Colonic mucosa (tissue), 4 donors: ENCODE results near the gene TMEM144. TPM values are rescaled to one million over a fixed set of nuclear protein-coding genes. Genes with fewer than 3 reads are reported as not detected.
"Not testable (repeated sequence)": the region's sequence is repeated elsewhere in the genome, so short reads cannot be mapped to it uniquely, and the experiment has no call there.

ENCODE experiments used
- DNase-seq: peaks from one replicate; pipeline ENCODE4 v3.0.0-alpha.2; 2020
- H3K27ac ChIP-seq: fragments of 200-600 bp; one replicate; pipeline ENCODE4 v1.8.0; 2021
- H3K27me3 ChIP-seq: fragments of 200-600 bp; one replicate; pipeline ENCODE4 v1.8.0; 2021
- H3K36me3 ChIP-seq: fragments of 200-600 bp; one replicate; pipeline ENCODE4 v1.8.0; 2021
- H3K4me1 ChIP-seq: fragments of 200-600 bp; one replicate; pipeline ENCODE4 v1.8.0; 2021; ENCODE audit warnings: mild to moderate bottlenecking
- H3K4me3 ChIP-seq: fragments of 200-600 bp; one replicate; pipeline ENCODE4 v1.8.0; 2021
- H3K9ac ChIP-seq, 2 donors: one replicate each; pipeline ENCODE4 v1.7.0; 2013; ENCODE audit warnings: control low read depth in 2 of 2, low read depth in 2 of 2, low read length in 2 of 2
- H3K9me3 ChIP-seq: fragments of 200-600 bp; one replicate; pipeline ENCODE4 v1.8.0; 2021
- intact Hi-C: fragments of 100-400 bp; cut with DNase I; formaldehyde crosslinking; loops from one replicate; pipeline ENCODE4 v1.14.1; 2022
- total RNA-seq, 2 donors: library from RNA; stranded (reverse); fragmentation: NEBNext Ultra II Directional in 1 of 2; extraction: Animal tissue kit (Norgen Biotek cat#: 25700) in 1 of 2; gene quantifications; one replicate each; pipeline ENCODE4 v1.2.1, GENCODE V29; 2021
- TF ChIP-seq, protein P1 (sequence below): fragments of 200-600 bp; IDR thresholded peaks from one replicate; pipeline ENCODE4 v1.8.0; 2022; ENCODE audit warnings: antibody characterized with exemption, mild to moderate bottlenecking
- donor health status: healthy.
- donor health status: DM: no; HTN: no; CAD: no.
- donor health status: DM: no; HTN: no; CAD: no.

Gene TMEM144
- total RNA-seq, 2 donors from 2014 or later = 18.3 to 28.6 TPM

DNA sequence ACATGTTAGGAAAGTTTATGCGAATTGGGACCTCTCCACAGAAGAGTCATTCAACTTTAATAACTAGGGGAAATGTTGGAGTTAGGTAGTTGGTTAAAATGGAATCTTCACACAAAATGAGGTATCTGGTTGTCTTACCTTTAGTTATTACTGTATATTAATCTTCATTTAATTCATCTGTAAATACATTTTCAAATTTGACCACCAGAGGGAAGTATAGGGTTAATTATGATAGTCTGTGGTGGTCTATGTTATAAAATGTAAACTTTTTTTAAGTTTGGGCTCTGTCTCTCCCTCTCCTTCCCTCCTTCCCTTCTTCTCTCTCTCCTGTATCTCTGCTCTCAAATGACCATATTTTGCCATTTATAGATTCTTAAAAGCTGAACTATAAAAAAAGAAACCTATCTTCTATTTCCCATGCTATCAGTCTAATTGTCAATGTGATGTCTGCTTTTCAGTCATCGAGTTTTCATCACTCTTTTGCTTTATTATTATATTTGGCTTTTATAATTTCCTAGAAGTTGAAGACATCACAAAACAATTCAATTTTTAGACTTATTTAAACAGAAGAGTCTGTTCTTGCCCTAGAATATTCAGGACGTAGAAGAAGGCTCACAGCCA is 49.8 kb downstream of the TMEM144 start:
- Histone ChIP-seq H3K9me3 (no peaks in the 10 kb centered on the region), H3K27ac (no peak overlapping the region), H3K4me1 (no peaks in the 10 kb centered on the region), H3K36me3 (no peaks in the 10 kb centered on the region), H3K4me3 (no peak overlapping the region), H3K27me3 (no peaks in the 10 kb centered on the region), H3K9ac (no peak overlapping the region)
- intact Hi-C loops = loop anchor here (5.0 kb wide), 2 partner anchors 268 to 367 kb away; no protein-coding TSS in a partner anchor
- DNase-seq = no peak
- TF ChIP-seq, protein P1, sequence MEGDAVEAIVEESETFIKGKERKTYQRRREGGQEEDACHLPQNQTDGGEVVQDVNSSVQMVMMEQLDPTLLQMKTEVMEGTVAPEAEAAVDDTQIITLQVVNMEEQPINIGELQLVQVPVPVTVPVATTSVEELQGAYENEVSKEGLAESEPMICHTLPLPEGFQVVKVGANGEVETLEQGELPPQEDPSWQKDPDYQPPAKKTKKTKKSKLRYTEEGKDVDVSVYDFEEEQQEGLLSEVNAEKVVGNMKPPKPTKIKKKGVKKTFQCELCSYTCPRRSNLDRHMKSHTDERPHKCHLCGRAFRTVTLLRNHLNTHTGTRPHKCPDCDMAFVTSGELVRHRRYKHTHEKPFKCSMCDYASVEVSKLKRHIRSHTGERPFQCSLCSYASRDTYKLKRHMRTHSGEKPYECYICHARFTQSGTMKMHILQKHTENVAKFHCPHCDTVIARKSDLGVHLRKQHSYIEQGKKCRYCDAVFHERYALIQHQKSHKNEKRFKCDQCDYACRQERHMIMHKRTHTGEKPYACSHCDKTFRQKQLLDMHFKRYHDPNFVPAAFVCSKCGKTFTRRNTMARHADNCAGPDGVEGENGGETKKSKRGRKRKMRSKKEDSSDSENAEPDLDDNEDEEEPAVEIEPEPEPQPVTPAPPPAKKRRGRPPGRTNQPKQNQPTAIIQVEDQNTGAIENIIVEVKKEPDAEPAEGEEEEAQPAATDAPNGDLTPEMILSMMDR = no peak

DNA sequence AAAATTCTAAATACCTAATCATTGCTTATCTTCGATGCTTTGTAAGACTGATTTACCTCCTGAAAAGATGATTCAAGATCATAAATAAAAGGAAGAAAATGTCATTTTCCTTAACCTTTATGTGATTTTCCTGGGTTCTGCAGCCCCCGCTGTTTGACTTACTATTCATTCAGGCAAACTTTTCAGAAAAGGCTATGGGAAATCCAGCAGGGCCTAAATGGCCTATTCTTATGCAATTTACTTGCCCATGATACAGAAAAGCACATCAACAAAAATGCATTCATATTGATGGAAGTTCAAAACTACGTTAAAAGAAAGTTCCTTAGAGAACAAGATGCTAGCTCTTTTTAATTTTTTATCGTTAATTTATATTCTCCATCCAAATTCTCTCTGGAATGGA is 51.2 kb downstream of the TMEM144 start:
- intact Hi-C loops = loop anchor here (5.0 kb wide), 1 partner anchor 366 kb away; no protein-coding TSS in a partner anchor
- Histone ChIP-seq H3K9ac (no peak overlapping the region), H3K36me3 (no peaks in the 10 kb centered on the region), H3K27me3 (no peaks in the 10 kb centered on the region), H3K9me3 (no peaks in the 10 kb centered on the region), H3K4me3 (no peak overlapping the region), H3K4me1 (no peaks in the 10 kb centered on the region), H3K27ac (no peak overlapping the region)
- TF ChIP-seq, protein P1 = no peak
- no peak for DNase-seq

DNA sequence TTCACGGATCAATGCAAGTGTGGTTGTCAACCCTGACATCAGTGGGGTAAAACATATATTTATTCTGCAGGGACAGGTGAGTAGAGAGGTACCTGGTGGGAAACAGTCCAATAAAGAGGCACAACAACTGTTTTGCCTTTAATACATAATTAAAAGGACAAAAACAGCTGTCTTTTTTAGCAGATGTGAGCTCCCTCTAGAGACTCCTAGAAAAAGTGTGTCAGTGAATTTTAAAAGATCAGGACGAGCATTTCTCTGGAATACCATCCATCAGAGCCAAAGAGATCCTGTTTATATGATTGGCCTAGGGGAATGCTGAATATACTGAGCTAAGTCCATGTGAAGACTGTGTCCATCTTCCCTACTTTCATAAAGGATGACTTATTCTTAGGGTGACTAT is 58.3 kb downstream of the TMEM144 start:
- TF ChIP-seq, protein P1 = no peak
- H3K9ac ChIP-seq = no peak overlapping the region
- no peaks in the 10 kb centered on the region for H3K27me3 ChIP-seq
- no peak overlapping the region for H3K27ac ChIP-seq
- no peak overlapping the region for H3K4me3 ChIP-seq
- DNase-seq = no peak
- H3K36me3 ChIP-seq = no peaks in the 10 kb centered on the region
- intact Hi-C loops = no loop called here
- H3K9me3 ChIP-seq = no peaks in the 10 kb centered on the region
- H3K4me1 ChIP-seq = no peaks in the 10 kb centered on the region

DNA sequence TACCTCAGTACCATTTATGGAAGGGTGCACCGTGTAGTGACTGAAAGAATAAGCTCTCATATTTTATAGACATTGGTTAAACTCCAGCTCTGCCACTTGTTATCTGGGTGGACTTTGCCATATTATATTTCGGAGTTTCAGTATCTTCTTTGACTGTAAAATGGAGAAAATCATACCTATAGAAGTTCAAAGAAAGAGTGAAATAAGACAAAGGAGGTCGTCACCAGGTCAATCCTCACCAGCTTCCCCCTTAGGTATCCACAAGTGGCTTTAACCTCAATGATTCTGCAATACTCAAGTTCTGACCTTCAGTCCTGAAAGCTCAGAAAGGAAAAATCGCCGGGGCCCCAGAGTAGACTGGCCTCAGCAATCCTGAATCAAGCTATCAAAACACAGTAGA is 64.3 kb downstream of the TMEM144 start:
- intact Hi-C loops = no loop called here
- H3K9ac ChIP-seq = no peak overlapping the region

DNA sequence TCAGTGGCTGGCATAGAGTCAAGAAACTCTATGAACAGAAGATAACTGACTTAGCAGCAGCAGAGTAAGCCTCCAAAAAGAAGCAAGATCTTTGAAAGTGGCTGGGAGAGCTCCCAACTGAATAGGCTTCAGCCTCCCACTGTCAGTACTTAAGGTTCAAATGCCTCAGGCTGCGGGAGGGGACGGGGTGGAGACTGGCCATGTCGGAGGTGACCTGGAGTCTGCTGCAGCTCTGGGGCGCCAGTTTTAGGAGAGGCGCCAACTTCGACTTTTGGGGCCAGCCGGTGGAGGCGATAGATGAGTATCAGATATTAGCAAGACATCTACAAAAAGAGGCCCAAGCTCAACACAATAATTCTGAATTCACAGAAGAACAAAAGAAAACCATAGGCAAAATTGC is 67.3 kb downstream of the TMEM144 start:
- Histone ChIP-seq H3K27me3 (no peaks in the 10 kb centered on the region), H3K27ac (no peak overlapping the region), H3K36me3 (no peaks in the 10 kb centered on the region), H3K4me1 (no peaks in the 10 kb centered on the region), H3K9me3 (no peaks in the 10 kb centered on the region), H3K4me3 (no peak overlapping the region), H3K9ac (no peak overlapping the region)
- TF ChIP-seq, protein P1 = no peak
- intact Hi-C loops = no loop called here
- no peak for DNase-seq

More for the DNA sequence above, 64.3 kb downstream of the TMEM144 start:
- H3K9me3 ChIP-seq = no peaks in the 10 kb centered on the region
- no peak for DNase-seq
- no peaks in the 10 kb centered on the region for H3K4me1 ChIP-seq
- H3K27me3 ChIP-seq = no peaks in the 10 kb centered on the region
- no peaks in the 10 kb centered on the region for H3K36me3 ChIP-seq
- TF ChIP-seq, protein P1 = no peak
- no peak overlapping the region for H3K4me3 ChIP-seq
- H3K27ac ChIP-seq = no peak overlapping the region

DNA sequence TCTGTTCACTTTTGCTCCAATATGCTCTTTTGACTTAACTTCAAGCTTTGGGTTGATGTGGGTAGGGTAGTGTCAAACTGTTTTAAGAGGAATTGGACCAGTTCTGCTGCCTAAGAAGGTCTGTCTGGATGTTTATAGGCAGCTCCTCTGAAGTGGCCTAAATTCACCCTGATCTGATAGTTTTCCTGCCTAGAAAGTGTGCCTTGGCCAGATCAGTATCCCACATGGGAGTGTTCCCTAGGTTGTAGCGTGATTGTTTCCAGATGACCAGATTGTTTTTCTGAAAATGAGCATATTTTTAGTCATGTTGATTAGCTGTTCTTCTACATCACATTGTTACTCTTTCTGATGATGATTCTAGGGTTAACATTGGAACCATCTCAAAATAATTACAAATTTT is 68.8 kb downstream of the TMEM144 start:
- H3K27ac ChIP-seq, DNase-seq, H3K27me3 ChIP-seq, H3K4me1 ChIP-seq, intact Hi-C loops, H3K9ac ChIP-seq, H3K9me3 ChIP-seq, H3K4me3 ChIP-seq, H3K36me3 ChIP-seq: not testable (repeated sequence)
